ENCODE data around the gene CELF5.

DNA sequence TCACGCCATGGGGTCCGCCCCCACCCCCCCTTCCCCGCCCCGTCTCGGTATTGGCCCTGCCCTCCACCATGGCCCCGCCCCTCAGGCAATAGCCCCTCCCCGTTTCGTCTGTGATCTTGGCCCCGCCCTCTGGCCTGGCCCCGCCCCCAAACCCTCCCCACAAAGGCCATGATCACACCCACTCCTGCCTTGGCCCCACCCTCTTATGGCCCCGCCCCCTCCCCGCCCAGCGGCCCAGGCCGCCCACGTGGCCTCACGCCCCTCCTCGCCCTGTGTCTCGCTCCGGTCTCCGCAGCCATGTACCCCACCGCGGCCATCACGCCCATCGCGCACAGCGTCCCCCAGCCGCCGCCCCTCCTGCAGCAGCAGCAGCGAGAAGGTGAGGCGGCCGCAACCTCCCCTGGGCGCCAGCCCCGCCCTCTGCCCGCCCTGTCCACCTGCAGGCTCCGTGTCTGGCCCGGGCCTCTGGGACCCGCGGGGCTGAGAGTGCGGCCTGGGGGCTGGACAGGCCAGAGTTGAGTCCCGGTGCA is 61.3 kb downstream of the CELF5 start:
- TF ChIP-seq, protein P1, sequence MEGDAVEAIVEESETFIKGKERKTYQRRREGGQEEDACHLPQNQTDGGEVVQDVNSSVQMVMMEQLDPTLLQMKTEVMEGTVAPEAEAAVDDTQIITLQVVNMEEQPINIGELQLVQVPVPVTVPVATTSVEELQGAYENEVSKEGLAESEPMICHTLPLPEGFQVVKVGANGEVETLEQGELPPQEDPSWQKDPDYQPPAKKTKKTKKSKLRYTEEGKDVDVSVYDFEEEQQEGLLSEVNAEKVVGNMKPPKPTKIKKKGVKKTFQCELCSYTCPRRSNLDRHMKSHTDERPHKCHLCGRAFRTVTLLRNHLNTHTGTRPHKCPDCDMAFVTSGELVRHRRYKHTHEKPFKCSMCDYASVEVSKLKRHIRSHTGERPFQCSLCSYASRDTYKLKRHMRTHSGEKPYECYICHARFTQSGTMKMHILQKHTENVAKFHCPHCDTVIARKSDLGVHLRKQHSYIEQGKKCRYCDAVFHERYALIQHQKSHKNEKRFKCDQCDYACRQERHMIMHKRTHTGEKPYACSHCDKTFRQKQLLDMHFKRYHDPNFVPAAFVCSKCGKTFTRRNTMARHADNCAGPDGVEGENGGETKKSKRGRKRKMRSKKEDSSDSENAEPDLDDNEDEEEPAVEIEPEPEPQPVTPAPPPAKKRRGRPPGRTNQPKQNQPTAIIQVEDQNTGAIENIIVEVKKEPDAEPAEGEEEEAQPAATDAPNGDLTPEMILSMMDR (tag by site-specific recombination; IDR thresholded peaks at IDR 0.05): no peak
- TF ChIP-seq GLIS2 (tag by site-specific recombination; IDR thresholded peaks at IDR 0.05) (peak; percentile 42), ZEB2 (tag by site-specific recombination; IDR thresholded peaks at IDR 0.05) (no peak), OVOL3 (tag by site-specific recombination; IDR thresholded peaks at IDR 0.05) (no peak), ZNF747 (tag by site-specific recombination; IDR thresholded peaks at IDR 0.05) (no peak), KLF16 (tag by site-specific recombination; IDR thresholded peaks at IDR 0.05) (peak; percentile 24; the same call in 1 of the 2 replicates), ZNF48 (tag by site-specific recombination; IDR thresholded peaks at IDR 0.05) (no peak), PATZ1 (tag by site-specific recombination; IDR thresholded peaks at IDR 0.05) (peak; percentile 49; the same call in 1 of the 2 replicates), GLI4 (tag by site-specific recombination; IDR thresholded peaks at IDR 0.05) (no peak), ZSCAN30 (tag by site-specific recombination; IDR thresholded peaks at IDR 0.05) (no peak)
- TF ChIP-seq, protein P2, sequence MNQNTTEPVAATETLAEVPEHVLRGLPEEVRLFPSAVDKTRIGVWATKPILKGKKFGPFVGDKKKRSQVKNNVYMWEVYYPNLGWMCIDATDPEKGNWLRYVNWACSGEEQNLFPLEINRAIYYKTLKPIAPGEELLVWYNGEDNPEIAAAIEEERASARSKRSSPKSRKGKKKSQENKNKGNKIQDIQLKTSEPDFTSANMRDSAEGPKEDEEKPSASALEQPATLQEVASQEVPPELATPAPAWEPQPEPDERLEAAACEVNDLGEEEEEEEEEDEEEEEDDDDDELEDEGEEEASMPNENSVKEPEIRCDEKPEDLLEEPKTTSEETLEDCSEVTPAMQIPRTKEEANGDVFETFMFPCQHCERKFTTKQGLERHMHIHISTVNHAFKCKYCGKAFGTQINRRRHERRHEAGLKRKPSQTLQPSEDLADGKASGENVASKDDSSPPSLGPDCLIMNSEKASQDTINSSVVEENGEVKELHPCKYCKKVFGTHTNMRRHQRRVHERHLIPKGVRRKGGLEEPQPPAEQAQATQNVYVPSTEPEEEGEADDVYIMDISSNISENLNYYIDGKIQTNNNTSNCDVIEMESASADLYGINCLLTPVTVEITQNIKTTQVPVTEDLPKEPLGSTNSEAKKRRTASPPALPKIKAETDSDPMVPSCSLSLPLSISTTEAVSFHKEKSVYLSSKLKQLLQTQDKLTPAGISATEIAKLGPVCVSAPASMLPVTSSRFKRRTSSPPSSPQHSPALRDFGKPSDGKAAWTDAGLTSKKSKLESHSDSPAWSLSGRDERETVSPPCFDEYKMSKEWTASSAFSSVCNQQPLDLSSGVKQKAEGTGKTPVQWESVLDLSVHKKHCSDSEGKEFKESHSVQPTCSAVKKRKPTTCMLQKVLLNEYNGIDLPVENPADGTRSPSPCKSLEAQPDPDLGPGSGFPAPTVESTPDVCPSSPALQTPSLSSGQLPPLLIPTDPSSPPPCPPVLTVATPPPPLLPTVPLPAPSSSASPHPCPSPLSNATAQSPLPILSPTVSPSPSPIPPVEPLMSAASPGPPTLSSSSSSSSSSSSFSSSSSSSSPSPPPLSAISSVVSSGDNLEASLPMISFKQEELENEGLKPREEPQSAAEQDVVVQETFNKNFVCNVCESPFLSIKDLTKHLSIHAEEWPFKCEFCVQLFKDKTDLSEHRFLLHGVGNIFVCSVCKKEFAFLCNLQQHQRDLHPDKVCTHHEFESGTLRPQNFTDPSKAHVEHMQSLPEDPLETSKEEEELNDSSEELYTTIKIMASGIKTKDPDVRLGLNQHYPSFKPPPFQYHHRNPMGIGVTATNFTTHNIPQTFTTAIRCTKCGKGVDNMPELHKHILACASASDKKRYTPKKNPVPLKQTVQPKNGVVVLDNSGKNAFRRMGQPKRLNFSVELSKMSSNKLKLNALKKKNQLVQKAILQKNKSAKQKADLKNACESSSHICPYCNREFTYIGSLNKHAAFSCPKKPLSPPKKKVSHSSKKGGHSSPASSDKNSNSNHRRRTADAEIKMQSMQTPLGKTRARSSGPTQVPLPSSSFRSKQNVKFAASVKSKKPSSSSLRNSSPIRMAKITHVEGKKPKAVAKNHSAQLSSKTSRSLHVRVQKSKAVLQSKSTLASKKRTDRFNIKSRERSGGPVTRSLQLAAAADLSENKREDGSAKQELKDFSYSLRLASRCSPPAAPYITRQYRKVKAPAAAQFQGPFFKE (tag by site-specific recombination; IDR thresholded peaks at IDR 0.05; ENCODE audit: borderline replicate concordance): no peak
